HG03575 (cell line): Measurements from ENCODE around the gene SPIN1.

Experiments used
- ATAC-seq: cut with Tn5 transposase; IDR thresholded peaks from one replicate; pipeline ENCODE4 v1.9.1; 2021; ENCODE audit not compliant: unreplicated experiment, insufficient number of reproducible peaks, low FRiP score; ENCODE audit errors: extremely low read depth

SPIN1 gene

DNA sequence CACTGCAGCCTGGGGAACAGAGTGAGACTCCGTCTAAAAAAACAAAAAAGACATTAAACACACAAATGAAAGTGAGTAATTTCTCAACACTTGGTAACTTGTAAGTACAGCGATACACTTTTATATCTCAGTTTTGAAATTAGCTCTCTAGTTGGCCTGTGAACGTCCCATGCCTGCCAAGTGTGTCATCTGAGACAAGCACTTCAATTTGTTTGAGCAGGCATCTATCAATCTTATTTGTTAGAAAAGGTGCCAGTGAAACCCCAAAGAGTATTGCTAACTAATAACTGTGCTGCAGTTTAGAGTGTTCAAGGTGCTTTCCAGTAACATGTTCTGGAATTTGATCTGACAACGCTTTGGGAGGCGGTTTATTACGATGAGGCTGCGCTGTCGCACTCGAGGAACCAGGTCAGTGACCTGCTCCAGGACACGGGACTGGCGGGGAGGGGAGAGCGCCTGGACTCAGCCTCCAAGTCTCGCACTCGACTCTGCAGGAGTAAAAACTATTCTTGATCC lies 1.1 kb upstream of the SPIN1 start:
- ATAC-seq = no peak

DNA sequence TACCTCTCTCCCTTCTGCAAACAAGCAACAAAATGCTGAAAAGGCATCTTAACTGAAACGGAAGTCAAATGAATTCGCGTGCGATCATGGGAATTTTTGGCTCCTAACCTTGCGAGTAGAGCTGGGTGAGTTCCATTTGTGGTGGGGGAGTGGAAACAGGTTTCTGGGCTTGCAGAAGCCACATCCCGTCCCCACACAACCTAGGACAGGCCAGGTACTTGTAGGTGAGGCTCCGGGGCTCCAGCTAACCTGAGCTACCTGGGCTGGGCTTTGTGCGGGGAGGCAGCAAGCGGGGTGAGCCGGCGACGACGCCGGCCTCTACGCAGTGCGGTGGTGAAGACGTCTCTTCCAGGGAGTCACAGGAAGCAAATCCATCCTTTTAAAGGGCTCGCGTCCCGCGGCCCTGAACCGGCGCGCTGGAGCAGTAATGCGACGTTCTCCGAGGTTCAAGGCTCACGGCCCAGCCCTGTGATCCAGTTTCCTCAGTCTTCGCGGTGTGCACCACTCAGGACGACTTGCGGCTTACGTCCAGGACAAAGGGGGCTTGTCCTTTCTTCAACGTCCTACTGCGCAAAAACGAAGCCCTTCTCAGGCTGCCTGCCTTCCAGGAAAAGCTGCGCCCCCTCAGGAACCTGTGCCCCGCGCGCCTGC lies 567 bp upstream of the SPIN1 start:
- ATAC-seq = peak; percentile 3

DNA sequence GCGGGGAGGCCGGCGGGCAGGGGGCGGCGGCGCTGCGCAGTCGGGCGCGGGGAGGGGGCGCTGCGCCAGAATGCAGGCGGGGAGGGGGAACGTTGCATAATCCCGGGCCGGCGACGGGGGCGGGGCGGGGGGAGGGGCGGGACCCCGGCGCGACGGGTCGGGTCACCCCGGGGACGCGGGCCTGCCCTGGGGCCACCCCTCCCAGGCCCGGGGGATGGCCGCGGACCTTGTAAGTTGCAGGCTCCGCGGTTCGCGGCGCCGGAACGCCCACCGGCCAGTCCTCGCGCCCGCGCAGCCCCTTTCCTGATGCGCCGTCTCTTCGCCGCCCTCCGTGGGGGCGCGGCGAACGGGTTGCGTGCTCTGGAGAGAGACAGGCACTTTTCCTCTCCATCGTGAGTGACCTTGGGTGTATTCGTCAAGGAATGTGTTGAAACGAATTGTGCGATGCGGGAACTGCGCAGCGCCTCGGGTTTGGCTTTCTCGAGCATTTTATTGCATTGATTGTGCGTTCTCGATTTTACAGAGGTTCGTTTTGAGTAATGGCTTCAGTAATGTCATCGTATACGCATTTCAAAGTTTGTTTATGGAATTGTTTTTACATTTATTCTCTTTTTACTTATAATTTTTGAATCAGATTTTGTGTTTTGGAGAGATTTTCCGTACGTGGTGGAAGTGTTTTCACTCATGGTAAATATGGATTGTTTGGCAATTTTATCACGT lies 802 bp downstream of the SPIN1 start:
- ATAC-seq = no peak

DNA sequence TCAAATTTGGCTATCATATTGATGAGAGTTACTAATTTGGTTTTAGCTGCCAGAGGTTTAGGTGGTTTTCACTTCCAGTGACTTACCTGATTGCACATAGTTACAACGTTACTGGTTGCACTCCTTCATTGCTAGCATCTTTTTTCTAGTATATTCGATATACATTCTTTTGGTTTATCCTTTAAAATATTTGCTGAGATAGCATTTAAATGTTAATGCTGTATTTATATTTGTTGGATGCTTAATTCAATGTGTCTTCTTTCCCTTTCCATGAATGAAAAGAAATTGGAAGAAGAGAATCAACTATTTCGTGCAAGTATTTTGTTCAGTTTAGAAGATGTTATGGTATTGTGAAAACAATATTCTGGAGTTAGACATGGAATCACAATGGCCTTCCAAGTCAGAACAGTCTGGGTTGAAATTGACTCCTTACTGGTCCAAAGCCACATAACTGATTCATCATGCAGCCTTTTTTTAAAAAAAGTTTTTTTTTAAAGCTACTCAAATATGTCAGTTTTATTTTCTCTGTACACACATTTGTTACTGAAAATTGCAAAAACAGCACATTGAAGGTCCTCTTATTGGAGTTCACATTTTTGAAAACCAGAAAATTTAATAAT lies 2.2 kb downstream of the SPIN1 start:
- ATAC-seq = no peak

DNA sequence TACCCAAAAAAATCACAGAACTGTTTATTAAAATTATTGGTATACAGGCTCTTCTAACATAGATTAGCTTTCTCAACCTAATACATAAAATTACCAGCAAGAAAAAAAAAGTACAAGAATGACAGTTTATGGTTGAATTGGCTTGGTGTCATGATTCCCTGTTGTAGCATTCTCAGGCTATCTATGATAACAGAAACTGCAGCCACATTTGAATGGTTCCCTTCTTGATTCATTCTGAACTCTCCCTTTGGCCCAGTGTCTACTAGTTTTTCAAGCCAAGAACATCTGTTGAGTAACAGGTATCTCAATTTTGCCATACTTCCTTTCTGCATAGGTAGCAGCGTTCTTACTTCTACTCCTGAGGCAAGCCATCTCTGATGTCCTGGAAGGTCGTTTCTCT lies 3.0 kb downstream of the SPIN1 start:
- ATAC-seq = no peak

DNA sequence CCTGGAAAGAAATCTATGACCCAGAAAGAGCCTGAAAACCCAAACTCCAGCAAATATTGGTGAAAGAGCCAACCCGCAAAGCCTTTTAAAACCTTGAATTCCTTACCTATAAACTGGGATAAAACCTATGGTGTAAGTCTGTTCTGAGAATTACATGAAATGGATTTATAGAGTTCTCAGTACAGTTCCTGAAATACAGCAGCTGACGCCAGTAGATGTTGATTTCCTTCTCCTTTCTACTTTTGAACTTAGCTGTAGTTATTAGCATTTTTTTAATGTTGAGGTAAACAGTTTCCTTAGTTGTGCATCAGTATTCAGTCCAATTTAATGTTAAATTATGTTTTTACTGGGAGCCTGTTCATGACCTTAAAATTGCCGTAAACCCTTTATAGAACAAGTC lies 3.7 kb downstream of the SPIN1 start:
- no peak for ATAC-seq

DNA sequence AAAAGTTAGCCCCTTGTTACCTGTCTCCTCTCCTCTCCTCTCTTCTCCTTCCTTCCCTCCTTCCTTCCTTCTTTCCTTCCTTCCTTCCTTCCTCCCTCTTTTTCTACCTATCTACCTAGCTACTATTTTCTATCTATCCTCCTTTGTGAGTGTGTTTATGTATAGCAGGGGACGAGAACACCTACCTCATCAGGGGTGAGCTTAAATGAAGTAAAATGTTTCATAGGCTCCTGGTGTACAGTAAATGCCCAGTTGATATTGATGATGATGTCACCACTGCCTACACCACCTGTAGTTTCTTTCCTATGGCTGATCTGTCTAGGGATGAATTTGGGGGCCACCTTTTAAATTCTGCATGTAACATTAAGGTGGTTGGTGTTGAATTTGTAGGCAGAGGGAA lies 4.3 kb downstream of the SPIN1 start:
- ATAC-seq = no peak

DNA sequence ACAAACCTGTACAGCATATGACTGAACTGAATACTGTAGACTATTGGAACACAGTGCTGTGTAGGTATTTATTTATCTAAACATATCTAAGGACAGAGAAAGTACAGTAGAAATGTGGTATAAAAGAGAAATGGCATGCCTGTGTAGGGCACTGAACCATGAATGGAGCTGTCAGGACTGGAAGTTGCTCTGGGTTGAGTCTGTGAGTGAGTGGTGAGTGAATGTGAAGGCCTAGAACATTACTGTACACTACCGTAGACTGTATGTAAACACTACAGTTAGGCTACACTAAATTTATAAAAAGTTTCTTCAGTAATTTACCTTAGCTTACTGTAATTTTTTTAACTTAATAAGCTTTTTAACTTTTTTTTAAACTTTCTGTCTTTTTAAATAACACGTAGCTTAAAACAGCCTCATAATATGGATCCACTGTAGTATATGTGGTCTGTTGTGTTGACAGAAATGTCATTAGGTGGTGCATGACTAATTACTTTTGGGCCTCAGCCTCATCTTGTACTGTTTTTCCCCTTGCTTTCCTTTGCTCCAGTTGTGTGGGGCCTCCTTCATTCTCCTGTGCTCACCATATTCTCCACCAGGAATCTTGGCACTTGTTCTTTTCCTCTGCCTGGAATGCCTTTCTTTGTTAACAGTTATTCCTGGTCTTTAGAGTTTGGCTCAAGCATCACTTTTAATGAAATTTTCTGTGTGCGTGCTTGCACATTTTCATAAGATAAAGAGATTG lies 8.8 kb downstream of the SPIN1 start:
- no peak for ATAC-seq

DNA sequence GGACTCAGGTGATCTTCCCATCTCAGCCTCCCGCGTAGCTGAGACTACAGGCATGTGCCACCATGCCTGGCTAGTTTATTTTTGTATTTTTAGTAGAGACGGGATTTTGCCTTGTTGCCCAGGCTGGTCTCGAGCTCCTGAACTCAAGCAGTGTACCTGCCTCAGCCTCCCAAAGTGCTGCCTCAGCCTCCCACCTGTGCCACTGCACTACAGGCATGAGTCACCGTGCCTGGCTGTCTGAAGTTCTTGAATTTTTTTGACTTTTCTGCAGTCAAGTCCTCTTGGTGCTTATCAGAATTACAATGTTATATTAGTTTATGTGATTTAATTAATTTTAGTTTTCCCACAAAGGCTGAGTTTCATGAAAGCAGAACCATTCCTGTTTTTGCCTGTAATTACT lies 9.8 kb downstream of the SPIN1 start:
- no peak for ATAC-seq

DNA sequence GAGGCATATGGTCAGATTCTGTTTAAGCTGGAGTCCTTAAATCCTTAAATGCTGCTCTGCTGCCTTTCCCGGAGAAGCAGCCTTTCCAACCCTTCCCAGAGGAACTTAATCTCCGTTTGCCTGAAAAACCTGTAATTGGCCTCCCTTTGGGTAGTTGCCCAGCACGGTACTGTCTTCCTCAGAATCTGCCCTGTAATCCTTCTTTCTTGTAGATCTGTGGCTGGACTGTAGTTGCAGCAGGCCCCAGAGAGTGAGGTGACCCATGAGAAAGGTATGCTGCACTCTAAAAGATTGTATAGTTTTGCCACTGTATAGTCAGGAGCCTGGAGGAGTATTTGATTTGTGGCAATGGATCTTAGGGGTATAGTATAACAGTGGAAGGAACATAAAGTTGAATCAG lies 11.7 kb downstream of the SPIN1 start:
- ATAC-seq = no peak

DNA sequence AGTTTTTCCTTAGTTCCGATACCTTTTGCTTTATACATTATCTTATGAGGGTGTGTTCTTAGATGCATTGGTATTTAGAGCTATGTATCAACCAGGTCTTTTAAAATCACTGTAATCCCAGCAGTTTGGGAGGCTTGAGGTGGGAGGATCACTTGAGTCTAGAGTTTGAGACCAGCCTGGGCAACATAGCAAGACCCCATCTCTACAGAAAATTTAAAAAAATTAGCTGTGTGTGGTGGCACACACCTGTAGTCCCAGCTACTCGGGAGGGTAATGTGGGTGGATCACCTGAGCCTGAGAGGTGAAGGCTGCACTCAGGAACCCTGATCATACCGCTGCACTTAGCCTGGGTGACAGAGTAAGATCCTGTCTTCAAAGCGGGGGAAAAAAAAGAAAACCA lies 15.1 kb downstream of the SPIN1 start:
- no peak for ATAC-seq

DNA sequence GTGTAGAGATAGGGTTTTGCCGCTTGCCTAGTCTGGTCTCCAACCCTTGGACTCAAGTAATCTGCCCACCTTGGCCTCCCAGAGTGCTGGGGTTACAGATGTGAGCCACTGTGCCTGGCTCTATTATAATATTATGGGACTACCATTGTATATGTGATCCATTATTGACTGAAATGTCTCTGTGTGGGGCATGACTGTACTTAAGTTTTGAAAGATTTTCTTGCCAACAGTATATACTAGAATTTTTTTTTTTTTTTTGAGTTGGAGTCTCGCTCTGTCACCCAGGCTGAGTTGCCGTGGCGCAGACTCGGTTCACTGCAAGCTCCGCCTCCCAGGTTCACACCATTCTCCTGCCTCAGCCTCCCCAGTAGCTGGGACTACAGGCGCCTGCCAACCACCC lies 17.8 kb downstream of the SPIN1 start:
- no peak for ATAC-seq

DNA sequence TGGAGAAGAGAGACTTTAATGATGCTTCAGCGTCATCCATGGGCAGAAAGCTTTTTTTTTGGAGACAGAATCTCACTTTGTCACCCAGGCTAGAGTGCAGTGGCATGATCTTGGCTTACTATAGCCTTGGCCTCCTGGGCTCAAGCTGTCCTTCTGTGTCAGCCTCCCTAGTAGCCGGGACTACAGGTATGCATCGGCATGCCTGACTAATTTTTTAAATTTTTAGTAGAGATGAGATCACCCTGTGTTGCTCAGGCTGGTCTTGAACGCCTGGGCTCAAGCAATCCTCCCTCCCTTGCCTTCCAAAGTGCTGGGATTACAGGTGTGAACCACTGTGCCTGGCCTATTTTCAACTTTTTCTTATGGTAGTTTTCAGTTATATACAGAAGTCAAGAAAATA lies 23.2 kb downstream of the SPIN1 start:
- ATAC-seq = no peak

DNA sequence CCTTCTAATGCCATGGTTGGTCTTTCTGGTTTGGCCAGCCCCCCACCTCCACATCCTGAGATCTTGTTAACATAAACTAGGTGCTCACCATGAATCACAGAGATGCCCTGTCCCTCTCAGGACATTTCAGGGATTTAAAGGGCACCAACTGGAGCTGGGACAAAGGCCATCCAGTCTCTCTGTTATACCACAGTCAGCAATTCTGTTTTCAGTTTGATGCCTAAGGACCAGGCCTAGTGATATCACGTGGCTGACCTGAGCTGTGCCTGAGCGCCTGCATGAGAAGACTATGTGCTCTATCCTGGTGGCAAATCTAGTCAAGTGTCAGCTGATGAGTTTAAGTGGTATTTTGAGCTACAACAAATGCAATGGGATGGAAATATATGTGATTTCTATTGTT lies 26.1 kb downstream of the SPIN1 start:
- ATAC-seq = no peak

DNA sequence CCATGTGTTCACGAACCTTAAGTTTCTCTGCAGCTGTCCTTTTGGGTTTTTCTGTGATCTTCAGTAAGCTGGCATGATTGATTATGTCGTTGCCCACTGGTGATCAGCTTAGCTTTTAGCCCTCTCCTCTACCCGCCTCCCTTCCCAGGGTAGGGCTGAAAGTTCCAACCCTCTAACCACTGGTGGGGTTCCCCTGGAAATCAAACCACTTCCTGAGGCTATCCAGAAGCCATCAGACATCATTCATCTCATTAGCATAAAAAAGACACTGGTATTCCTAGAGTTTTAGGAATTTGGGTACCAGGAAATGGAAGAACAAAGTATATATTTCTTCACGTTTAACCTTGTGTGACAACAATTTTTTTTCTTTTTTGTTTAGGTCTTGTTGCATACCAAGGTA lies 29.8 kb downstream of the SPIN1 start:
- ATAC-seq = no peak

DNA sequence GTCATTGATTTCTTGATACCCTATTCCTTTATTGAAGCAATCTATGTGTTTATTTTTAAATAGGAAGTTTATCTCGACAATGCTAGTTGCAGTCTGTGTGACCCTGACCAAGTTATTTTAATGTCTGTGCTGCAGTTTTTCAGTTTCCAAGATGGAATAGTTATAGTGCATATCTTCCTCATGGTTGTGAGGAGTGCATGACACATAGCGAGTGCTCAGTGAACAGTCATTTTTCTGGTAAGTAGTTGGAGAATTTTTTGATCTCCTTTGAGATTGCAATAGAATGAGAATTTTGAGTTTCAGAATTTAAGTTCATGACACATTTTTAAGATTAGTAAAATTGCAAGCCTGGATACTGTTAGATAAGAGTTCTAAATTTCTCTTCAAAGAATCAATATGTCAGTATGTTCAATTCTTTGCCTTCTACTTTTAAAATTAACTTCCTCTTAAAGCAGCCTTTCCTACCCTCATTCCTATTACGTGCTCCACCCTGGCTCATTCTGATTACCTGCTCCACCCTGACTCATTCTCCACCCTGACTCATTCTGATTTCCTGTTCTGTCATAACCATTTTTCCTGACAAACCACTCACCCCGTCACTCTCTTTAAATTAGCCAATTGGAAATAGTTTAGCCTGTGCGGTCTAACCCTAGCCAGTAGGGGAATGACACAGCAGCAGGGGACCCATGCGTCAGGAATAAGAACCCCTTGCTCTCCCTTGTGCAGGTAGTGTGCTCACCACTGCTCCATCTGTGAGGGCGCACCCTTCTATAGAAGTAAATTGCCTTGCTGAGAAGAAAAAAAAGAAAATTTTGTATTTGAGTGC lies 30.7 kb downstream of the SPIN1 start:
- ATAC-seq = no peak

DNA sequence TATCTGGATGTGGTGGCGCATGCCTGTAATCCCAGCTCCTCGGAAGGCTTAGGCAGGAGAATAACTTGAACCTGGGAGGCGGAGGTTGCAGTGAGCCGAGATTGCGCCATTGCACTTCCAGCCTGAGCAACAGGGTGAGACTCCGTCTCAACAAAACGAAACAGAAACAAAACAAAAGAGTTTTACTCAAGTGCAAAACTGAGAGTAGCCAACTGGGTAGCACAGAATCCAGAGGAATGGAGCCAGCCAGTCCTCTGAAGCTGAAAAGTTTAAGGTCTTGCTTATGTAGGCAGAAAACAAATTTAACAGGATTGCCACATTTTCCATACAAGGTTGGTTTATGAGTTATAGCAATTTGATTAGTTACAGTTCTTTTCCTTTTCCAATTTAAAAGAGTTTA lies 32.0 kb downstream of the SPIN1 start:
- no peak for ATAC-seq

DNA sequence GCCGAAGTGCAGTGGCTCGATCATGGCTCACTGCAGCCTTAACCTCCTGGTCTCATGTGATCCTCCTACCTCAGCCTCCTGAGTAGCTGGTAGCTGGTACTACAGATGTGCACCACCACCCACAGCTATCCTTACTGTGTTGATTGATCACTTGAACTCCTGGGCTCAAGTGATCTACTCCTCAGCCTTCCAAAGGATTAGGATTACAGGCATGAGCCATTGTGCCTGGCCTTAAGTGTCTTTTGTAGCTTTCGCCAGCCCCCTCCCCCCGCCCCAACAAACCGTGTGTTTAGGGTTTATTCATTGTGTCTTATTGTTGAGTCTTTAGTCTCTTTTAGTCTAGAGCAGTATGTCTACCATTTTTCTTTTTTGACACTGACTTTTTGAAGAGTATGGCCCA lies 33.1 kb downstream of the SPIN1 start:
- no peak for ATAC-seq

DNA sequence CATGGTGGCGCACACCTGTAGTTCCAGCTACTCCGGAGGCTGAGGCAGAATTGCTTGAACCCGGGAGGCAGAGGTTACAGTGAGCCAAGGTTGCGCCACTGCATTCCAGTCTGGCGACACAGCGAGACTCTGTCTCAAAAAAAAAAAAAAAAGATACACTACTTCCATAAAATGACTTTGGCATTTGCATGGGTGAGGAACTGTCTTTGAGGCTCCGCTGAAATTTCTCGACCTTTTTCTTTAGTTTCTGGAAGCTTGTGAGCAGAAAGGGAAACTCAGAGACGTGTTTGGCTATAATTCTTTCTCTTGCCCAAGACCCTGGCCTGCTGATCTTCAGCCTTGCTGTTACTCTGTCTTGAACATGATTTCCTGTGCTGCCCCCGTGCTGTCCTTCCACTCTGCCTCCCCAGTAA lies 37.3 kb downstream of the SPIN1 start:
- ATAC-seq = no peak
